GM21717 (cell line): ENCODE measurements around the gene SERPINE1.
"Not testable (repeated sequence)": the region's sequence is repeated elsewhere in the genome, so short reads cannot be mapped to it uniquely, and the experiment has no call there.

Source experiments
- ATAC-seq: cut with Tn5 transposase; IDR thresholded peaks from one replicate; pipeline ENCODE4 v1.9.1; 2021; ENCODE audit warnings: mild to moderate bottlenecking, moderate library complexity; ENCODE audit not compliant: unreplicated experiment

The SERPINE1 gene

DNA sequence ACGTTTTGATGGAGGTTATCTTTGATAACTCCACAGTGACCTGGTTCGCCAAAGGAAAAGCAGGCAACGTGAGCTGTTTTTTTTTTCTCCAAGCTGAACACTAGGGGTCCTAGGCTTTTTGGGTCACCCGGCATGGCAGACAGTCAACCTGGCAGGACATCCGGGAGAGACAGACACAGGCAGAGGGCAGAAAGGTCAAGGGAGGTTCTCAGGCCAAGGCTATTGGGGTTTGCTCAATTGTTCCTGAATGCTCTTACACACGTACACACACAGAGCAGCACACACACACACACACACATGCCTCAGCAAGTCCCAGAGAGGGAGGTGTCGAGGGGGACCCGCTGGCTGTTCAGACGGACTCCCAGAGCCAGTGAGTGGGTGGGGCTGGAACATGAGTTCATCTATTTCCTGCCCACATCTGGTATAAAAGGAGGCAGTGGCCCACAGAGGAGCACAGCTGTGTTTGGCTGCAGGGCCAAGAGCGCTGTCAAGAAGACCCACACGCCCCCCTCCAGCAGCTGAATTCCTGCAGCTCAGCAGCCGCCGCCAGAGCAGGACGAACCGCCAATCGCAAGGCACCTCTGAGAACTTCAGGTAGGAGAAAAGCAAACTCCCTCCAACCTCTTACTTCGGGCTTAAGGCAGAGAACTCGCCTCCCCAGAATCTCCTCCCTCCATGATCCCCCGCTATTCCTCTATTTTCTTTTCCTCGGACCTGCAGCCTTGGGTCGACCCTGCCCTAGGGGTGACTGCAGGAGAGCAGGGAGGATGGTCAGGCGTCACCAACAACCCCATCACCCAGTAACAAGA, at the start of gene SERPINE1:
SERPINE1 (plus strand) TSS at position 454 of the 809 bp plus-strand sequence. CDS start 1,290 bp downstream, outside the sequence.
- no peak for ATAC-seq

DNA sequence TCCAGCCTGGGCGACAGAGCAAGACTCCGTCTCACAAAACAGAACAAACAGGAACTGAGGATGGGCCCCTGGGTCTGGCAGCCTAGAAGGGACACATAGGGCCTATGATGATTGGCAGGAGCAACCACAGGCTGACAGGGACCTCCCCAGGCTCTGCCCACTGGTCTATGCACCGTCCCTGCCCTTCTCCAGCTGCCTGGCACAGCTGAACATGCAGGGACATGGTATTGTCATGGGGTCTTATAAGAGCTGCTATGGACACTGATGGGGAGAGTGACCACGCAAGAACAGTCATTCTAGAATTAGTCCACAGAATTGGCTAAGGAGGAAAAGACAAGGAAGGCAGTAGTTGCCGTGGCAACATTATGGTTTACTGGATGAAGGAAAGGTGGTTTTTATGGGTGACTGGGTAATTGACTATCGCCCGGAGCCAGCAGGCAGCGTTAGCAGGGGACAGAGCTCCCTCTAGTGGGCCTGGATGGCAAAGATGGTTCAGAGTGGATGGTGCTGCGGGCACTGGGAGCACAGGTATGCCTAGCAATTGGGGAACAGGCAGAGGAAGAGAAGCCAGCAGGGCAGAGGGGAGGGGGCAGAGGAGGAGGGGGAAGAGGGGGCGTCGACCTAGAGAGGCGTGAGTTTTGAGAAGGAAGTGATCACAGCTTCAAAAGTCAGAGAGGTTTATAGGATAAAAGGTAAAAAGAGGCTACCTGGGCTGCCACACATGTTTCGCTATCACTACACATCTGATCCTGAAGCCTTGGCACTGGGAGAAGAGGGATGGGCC, 49.4 kb upstream of the SERPINE1 start:
- no peak for ATAC-seq

DNA sequence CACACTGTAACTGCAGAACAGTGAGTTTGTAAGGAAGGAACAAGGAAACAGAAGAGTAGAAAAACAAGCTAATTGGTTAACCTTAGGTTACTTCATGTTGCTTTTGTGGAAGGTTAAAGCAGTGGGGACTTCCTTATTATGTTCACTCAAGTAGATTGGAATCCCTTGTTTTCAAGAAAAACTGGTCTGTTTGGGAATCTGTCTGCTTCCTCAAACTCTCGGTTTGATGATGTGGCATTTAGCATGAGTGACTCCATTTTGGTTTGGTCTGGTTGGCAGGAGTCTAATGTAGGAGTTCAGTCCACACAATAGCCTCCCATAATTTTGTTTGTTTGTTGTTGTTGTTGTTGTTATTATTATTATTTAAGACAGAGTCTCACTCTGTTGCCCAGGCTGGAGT, 45.5 kb upstream of the SERPINE1 start:
- no peak for ATAC-seq

DNA sequence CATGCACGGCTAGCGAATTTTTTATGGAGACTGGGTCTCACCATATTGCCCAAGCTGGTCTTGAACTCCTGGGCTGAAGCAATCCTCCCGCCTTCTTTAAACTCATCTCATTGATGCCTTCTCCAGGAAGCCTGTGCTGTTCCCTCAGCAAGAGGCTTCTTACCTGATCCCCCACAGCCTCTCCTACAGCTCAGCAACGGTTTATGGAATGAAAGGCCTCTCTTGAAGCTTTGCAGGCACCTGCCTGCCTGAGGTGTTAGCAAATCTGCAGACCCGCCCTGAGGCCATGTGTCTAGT, 42.1 kb upstream of the SERPINE1 start:
- no peak for ATAC-seq

DNA sequence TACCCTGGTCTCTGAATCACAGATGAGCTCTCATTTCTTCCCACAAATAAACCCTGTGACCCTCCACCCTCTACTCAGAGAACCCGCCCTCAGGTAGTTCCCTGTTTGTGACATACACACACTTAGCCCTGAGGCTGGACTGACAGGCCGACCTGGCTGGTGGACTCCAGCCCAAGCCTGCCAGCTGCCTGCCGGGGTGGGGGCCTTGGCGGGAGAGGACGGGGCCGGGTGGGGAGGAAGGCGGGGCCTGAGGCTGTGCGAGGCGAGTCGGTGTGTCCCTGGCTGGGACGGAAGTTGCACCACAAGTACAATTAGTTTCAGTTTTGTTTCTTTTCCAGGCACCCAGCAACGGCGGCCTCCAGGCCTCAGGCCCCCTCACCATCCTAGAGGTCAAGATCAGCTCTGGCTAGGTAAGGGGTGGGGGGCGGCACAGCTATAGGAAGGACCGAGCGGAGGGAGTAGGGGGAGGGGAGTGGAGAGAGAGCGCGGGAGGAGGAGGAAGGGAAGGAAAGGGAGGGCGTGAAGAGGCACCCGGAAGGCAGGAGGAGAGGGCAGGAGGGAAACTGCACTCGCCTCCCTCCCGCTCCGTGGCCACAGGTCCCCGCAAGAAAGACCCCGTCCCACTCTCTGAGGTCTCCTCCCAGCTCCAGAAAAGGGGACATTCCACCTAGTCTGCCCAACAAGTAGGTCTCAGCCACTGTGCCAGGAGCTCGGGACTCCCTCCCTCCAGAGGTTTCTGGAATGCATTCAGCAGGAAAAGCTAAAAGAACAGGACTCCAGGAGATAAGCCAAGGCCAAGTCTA, 41.5 kb upstream of the SERPINE1 start, which contains the start of gene TRIM56:
TRIM56 (plus strand) TSS at position 320 of the 803 bp plus-strand sequence. CDS start 1,832 bp downstream, outside the sequence.
- peak; percentile 67 for ATAC-seq

DNA sequence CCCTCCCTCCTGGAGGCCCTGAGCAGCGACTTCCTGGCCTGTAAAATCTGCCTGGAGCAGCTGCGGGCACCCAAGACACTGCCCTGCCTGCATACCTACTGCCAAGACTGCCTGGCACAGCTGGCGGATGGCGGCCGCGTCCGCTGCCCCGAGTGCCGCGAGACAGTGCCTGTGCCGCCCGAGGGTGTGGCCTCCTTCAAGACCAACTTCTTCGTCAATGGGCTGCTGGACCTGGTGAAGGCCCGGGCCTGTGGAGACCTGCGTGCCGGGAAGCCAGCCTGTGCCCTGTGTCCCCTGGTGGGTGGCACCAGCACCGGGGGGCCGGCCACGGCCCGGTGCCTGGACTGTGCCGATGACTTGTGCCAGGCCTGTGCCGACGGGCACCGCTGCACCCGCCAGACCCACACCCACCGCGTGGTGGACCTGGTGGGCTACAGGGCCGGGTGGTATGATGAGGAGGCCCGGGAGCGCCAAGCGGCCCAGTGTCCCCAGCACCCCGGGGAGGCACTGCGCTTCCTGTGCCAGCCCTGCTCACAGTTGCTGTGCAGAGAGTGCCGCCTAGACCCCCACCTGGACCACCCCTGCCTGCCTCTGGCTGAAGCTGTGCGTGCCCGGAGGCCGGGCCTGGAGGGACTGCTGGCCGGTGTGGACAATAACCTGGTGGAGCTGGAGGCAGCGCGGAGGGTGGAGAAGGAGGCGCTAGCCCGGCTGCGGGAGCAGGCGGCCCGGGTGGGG, 39.4 kb upstream of the SERPINE1 start:
- no peak for ATAC-seq

DNA sequence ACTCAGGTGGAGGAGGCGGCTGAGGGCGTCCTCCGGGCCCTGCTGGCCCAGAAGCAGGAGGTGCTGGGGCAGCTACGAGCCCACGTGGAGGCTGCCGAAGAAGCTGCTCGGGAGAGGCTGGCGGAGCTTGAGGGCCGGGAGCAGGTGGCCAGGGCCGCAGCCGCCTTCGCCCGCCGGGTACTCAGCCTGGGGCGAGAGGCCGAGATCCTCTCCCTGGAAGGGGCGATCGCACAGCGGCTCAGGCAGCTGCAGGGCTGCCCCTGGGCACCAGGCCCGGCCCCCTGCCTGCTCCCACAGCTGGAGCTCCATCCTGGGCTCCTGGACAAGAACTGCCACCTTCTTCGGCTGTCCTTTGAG, 38.9 kb upstream of the SERPINE1 start:
- no peak for ATAC-seq

DNA sequence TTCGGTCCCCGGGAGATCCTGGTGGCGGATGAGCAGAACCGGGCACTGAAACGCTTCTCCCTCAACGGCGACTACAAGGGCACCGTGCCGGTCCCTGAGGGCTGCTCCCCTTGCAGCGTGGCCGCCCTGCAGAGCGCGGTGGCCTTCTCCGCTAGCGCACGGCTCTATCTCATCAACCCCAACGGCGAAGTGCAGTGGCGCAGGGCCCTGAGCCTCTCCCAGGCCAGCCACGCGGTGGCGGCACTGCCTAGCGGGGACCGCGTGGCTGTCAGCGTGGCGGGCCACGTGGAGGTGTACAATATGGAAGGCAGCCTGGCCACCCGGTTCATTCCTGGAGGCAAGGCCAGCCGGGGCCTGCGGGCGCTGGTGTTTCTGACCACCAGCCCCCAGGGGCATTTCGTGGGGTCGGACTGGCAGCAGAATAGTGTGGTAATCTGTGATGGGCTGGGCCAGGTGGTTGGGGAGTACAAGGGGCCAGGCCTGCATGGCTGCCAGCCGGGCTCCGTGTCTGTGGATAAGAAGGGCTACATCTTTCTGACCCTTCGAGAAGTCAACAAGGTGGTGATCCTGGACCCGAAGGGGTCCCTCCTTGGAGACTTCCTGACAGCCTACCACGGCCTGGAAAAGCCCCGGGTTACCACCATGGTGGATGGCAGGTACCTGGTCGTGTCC, 37.9 kb upstream of the SERPINE1 start:
- ATAC-seq = no peak

DNA sequence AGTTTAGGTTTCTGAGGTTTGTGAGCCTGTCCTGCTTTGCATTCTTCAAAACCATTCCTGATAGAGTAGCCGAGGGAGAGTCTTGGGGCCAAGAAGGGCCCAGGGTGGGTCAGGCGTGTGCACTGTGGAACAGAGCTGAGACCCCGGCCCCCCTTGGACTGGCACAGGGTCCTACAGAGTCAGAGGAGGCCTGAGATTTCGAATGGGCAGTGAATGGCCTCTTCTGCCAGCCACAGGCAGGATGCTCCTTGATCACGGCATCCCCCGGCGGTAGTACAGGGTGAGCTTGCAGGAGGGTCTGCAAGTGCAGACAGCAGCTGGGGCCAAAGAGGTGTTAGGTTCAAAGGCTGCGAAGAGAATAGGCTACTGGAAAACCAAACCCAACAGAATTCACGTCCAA, 37.0 kb upstream of the SERPINE1 start:
- no peak for ATAC-seq

DNA sequence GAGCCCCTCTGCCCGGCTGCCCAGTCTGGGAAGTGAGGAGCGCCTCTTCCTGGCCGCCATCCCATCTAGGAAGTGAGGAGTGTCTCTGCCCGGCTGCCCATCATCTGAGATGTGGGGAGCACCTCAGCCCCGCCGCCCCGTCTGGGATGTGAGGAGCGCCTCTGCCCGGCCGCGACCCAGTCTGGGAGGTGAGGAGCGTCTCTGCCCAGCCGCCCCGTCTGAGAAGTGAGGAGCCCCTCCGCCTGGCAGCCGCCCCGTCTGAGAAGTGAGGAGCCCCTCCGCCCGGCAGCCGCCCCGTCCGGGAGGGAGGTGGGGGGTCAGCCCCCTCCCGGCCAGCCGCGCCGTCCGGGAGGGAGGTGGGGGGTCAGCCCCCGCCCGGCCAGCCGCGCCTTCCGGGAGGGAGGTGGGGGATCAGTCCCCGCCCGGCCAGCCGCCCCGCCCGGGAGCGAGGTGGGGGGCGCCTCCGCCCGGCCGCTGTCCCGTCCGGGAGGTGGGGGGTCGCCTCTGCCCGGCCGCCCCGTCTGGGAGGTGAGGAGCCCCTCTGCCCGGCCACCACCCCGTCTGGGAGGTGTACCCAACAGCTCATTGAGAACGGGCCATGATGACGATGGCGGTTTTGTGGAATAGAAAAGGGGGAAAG, 34.5 kb upstream of the SERPINE1 start:
- not testable (repeated sequence) for ATAC-seq

DNA sequence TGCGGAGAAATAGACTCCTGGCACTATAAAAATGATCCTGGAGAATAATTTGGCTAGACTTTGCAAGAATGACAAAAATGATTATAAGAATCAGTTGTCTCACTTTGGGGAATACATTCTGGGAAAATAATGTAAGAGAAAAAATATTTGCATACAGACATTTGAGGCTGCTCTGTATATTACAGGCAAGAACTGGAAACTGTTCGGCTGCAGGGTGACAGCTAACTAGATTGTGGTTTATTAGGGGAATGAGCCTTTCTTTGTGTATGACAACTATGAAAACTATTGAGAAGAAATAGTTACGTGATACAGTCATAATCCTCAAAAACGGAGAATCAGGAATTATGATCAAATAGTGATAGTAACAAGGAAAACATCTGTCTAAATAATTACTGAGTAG, 33.0 kb upstream of the SERPINE1 start:
- no peak for ATAC-seq

DNA sequence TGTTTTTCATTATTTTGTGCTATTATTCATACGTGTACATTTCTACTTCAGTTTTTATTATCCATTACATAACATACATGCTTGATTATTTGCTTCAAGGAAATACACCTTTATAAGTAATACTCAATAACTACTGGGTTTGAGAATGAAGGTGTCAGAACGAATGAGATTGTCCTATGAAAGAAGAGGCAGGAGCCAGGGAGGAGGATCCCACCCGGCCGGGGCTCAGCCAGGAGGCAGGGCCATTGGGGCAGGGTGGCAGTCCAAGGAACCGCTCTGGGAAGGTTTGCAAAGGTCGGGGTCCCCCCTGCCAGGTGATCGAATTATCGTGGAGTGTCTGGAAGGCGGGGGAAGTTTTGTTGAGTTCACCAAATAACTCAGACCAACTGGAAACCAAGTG, 32.5 kb upstream of the SERPINE1 start:
- no peak for ATAC-seq

DNA sequence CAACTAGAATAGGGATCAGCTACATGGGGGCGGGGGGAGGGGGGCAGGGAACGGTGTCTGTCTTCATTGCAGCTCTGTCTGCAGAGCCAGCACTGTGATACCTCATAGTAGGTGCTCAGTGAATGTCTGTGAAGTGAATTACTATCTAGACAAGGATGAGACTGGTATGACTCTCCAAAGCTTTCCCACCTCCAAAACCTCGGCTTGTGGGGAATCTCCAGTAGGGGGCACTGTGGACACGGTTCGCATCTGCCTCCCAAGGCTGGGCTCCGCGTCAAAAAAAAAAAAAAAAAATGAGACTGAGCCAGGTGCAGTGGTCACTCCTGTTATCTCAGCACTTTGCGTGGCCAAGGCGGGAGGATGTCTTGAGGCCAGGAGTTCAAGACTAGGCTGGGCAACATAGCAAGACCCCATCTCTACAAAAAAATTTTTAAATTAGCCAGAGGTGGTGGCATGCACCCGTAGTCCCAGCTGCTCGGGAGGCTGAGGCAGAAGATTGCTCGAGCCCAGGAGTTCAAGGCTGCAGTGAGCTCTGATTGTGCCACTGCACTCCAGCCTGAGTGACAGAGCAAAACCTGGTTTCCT, 32.0 kb upstream of the SERPINE1 start:
- ATAC-seq = no peak

DNA sequence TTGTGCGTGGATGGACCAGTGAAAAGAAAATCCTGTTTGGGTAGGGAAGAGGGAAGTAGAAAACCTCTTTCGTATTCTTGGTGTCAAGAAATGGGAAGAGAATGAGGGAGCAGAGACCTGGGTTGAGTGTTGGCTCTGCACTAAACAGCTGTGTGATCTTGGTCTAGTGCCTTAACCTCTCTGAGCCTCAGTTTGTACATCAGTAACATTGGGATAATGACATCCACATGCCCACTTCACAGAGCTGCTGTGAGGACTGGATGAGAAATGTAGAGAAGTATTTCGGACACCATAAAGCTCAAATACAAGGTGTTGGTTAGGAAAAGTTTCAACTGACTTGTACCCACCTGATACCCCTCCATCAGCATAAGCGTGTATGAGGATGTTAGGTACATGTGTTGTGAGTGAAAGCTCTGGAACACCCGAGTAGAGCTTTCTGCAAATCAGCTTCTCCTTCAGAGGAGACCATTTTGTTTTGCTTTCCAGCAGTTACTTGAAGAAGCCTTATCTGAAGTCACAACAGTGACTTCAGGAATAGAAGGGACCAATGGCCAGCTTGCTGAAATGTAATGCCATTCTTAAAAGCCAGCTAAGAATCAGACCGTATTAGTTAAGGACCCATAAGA, 30.5 kb upstream of the SERPINE1 start:
- no peak for ATAC-seq

DNA sequence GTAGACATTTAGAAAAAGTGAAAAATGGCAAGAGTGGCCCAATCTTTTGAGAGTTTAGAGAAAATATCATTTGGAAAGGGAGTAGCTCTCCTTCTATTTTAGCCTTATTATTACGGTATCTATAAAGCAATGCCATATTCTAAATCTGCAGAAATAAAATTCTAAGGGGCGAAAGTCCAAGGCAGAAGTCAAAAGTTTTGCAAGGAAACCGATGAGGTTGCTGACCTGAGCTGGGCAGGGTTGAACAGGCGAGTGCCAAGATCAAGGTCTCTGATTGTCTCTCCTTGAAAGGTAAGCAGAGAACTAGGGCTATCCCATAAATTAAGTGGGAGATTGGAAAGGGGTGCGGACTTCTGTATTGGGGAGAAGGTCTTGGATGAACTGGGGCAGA, 30.0 kb upstream of the SERPINE1 start:
- no peak for ATAC-seq

DNA sequence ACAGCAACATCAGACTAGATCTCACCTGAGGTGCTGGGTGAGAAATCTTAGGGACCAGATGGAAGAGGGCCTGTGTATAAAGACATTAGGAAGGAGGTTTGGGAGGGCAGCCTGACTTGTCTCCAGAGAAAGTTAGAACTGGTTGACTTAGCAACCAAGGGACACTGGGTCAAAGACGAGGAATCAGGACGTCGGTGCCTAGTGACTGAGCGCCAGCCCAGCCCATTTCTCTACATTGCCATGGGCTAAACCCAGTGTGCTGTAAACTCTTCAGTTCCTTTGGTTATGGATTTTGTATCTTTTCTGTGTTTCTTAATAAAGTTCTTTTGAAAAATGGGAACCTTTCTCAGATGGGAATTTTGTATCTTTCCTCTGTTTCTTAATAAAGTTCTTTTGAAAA, 29.3 kb upstream of the SERPINE1 start:
- ATAC-seq = no peak

DNA sequence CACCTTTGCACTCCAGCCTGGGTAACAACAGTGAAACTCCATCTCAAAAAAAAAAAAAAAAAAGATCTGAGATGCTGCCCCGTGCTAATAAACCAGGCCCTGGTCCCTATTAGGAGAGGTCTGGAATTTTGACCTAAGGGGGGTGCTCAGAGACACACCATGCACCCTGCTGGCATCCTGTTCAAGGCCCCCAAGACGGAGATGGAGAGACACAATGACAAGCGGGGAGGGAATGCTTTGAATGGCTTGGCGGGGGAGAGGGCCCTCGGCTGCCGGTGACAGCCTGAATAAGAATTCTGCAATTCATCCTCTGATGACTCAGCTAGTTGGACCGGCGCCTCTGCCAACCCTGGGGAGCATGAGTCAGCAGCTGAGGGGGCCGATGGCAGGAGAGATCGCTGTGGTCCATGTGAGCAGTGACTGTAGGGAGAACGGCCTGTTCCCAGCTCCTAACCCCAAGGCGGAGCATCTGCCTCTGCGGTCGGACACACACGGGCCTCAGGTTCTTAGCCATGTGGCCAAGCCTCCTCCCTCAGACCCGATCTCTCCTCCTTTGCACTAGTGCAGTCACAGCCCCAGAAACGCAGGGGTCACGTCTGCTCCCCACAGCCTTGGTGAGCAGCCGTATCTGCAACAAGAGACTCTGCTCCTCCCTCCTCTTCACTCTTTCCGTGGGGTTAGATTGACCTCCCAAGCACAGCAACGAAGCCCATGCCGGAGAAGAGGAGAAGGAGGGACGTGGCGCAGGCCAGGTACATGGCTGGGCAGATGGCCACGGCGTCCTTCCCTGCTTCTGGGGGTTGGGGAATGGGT, 26.7 kb upstream of the SERPINE1 start:
- ATAC-seq = no peak
